Measurements from ENCODE around the gene EMX1.
"Not testable (repeated sequence)": the region's sequence is repeated elsewhere in the genome, so short reads cannot be mapped to it uniquely, and the experiment has no call there.

Gene EMX1

DNA sequence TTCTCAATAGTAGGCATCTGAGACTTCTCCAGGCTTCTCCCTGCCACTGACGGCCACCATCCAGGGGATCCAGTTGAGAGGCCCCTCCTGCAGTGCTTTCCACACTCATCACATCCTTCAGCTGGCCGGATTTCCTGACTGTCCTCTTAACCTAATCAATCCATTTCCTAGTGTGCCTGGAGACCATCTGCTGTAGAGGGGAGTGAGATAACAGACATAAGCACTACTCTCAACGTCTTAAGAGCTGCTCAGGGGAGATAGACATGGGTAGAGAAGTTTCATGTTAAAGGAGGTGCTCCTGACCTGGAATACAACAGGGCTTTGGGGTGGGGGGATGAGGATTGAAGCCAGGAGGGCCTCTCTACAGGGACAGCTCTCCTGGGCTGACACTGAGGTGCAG is 15.9 kb upstream of the EMX1 start:
- DNase-seq, result no peak

DNA sequence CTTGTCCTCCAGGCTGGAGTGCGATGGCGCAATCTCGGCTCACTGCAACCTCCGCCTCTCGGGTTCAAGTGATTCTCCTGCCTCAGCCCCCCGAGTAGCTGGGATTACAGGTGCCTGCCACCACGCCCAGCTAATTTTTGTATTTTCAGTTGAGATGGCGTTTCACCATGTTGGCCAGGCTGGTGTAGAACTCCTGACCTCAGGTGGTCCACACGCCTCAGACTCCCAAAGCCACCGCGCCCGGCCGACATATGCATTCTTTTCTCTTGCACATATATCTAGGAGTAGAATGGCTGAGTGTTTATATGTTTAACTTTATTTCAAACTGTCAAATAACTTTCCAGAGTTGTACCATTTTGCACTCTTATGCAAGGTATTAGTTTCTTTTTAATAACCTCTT is 9.9 kb upstream of the EMX1 start:
- DNase-seq, result not testable (repeated sequence)

DNA sequence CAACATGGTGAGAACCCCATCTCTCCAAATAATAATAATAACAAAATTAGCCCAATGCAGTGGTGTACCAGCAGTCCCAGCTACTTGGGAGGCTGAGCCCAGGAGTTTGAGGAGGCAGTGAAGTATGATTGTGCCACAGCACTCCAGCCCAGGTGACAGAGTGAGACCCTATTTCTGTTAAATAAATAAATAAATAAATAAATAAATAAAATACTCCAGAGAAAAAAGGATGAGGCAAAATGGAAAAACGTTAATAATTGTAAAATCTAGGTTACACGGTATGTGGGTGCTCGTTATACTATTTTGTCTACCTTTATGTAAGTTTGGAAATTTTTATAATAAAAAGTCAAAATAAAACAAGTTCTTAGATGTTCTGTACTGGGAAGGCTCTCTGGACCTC is 8.6 kb upstream of the EMX1 start:
- no peak for DNase-seq

DNA sequence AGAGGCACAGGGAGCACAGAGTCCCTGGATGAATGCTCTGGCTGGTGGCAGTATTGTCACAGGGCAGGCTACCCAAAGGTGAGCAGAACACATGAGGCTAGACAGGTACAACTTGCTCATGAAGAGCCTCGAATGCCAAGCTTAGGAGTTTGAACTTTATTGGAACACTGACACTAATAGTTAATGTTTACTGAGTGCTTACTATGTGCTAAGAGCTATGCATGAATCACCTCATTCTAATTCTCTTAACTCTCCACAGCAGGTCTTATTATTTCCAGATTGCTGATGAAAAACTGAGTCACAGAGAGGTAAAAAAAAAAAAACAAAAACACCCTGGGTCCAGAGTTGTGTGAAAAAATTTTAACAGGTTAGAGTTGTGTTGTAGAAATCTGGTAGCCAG is 6.1 kb upstream of the EMX1 start:
- no peak for DNase-seq

DNA sequence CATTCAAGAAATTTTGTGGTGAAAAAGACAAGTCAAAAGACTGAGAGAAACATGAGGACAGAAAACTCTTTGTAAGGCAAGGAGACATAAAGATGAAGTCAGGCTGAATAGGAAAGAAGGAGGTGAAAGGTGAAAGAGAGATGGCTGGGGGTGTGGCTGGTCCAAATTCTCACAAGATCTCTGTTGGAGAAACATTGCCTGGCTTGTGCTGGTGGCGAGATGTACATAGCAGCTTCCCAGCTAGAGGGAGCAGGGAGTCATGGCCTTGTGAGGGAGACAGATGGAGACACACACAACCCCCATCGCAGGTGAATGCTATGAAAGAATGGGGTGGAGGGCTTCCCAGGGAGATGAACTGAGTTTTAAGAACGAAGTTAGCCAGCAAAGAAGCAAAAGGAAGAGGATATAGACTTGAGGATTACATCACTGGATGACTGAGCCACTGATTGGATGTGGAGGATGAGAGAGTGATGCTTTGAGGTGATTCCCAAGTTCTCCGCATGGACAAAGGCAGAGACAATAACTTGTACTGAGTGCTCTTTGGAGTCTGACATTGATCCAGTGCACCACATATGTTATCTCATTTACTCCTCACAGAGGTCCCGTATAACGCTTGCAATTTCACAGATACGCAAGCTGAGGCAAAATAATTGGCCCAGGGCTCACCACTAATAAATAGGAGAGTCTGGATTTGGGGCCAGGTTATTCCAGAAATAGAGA is 3.7 kb upstream of the EMX1 start:
- DNase-seq, result peak; percentile 17

DNA sequence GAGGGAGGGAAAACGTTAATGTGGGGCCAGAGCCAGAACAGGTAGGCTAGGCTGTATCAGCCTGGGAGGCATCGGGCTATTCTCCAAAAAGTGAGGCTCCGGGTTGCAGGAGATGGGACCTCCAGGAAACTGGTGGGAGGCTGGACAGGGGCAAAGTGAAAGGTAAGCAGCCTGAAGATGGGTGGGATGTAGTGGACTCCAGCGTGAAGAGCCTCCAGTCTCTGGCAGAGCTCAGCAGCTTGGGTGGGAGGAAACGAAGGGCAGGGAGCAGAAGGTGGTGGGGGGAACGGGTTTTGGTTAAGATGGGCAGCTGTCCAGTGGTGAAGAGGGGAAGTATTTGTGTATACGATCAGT is 3.1 kb upstream of the EMX1 start:
- no peak for DNase-seq

DNA sequence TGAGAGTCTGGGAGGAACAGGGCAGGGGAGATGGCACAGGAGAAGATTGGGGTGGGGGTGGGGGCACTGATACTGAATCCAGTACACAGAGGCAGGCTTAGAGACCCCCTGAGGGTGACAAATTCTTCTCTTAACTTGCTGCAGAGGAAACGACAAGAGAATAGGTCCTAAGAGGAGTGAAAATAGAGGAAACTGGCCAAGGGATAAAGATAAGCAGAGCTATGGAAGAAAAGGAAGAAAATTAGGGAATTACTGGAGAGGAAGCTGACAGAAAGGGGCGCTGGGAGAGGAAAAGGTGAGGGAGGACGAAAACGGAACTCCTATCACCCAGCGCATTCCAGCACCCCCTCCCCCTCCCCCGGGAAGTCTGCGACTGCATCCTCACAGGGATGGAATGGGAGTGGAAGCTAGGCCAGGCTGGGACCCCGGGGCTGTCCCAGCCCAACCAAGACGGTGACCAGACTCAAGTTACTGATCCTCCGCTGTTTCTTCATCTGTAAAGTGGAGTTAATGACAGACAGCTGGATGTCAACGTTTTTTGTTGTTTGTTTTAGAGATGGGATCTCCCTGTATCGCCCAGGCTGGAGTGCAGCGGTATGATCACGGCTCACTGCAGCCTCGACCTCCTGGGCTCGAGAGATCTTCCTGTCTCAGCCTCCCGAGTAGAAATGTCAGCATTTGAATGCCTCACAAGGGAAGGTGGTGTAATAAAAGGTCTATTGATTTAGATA is 2.6 kb upstream of the EMX1 start:
- DNase-seq, result no peak

DNA sequence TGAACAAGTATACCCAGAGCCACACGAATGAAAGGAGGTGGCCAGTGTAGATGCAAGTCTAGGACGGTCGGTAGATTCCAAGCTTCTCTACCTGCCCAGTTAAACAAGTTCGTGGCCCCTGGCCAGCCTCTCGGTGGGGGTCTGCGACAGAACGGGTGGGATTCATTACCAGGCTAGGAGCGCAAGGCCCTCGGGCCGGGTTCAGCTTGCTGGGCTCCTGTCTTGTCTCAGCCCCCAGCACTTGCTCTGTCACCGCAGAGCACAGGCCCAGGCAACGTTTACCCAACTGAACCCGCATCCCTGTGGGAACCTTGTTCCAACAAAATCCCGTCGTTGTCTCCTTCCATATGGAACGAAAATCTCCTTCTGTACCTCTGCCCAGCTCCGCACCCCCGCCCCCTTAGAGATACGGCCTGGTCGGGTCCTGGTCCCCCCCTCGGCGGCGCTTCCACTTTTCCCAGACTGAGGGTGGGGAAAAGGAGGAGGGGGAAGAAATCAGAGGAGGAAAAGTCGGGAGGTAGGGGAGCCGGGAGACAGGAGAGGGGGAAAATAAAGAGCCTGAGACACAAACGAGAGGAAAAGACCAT is 1.9 kb upstream of the EMX1 start:
- no peak for DNase-seq

DNA sequence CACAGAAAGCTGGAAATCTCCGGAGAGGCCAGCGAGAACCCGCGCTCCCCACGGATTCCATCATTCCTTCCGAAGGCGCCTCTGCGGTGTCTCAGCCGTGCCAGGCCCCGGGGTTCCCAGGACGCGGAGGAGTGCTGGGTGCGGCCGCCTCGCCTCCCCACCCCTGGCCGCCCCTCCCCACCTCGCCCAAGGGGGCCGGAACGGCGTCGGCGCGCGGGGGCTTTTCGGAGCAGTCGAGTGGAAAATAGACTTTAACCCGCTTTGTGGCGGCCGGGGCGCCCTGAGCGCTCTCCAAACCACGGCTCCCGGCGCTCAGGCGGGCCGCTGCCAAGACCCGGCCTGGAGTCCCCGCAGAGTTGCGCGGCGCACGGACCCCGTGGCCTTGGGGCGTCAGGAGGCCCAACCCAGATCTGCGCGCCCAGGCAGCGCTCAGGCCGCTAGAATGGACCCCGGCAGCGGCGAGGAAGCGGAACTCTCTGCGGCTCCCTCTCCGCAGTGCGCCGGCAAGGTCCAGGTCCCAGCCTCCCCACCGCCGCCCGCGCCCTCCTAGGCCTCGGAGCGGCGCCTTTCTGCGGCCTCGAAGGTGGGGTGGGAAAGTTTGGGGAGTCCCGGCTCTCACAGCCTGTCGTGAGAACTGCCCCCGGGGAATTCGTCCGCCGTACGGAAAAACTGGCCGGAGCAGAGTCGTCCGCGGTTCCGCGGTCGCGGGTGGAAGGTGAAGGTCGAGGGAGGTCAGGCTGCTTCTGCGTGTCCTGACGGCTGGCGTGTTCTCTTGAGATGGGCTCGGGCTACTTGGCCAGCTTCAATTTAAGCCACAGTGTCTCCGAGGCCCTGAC is 1.2 kb upstream of the EMX1 start:
- DNase-seq, result peak; percentile 52

DNA sequence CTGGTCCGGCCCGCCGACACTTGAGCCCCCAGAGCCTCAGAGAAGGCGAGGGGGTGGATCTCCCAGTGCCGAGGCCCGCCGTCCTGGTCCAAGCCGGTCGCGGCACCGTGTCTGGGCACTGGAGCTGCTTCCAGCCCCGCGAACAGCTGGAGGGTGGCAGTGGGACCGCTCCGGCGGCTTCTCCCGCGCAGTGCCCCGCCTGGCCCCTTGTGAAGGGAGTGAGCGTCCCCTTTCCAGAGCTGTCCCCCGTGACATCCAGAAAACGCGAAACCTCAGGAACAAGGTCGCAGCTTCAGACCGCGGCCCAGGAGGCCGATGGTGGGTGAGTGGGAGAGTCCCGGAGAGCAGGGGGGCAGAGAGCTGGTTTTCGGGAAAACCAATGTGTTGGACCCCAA is 579 bp upstream of the EMX1 start:
- DNase-seq, result no peak

DNA sequence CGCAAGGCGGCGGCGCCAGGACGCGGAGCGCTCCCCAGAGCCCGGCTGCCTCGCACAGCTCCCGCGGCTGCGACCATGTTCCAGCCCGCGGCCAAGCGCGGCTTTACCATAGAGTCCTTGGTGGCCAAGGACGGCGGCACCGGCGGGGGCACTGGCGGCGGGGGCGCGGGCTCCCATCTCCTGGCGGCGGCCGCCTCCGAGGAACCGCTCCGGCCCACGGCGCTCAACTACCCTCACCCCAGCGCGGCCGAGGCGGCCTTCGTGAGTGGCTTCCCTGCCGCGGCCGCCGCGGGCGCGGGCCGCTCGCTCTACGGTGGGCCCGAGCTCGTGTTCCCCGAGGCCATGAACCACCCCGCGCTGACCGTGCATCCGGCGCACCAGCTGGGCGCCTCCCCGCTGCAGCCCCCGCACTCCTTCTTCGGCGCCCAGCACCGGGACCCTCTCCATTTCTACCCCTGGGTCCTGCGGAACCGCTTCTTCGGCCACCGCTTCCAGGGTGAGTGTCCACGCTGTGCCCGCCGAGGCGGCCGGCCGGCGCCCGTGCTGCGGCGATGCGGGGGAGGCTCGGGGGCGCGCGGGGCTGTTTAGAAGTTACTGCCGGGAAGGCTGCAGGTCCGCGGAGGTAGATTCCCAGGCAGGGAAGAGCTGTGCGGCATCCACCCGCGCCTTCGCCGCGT is 696 bp downstream of the EMX1 start:
- peak; percentile 52 for DNase-seq

DNA sequence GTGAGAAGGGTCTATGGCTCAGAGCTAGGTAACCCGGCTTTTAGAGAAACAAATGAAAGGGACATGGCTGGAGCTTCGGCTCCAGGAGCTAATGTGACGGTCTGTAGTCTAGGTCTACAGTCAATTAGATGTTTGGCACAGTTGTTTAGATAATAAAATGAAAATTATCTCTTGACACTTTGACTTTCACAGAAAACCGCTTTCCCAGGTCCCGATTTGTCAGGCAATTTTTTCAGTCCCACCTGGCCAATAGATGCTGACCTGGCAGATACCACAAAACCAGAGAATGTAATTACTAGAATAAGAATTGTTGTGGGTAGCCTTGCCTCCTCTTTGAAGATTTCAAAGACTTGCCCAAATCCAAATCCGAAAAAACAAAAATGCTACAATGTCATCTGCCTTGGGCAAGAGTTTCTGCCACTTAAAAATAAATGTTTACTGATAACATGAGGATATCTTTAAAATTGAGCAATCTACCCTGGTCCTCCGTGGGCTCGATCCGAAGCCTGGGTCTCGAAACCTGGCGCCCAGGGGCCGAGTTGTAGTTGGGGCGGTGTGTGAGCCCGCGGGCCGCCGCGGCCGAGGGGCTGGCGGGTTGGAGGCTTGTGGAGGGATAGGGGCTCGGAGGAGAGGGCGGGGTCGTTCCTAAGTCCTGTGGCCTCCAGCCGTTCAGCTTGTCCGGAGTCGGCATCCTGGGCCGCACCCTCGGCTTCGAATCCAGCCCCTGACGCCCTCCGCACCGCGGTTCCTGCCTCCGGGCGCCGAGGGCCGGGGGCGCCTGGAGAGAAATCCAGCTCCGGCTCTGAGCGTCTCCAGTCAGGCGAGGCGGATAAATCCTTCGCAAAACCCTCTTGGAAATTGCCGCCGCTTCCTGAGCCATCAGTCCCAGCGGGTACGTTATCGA is 2.3 kb downstream of the EMX1 start:
- DNase-seq, result no peak

DNA sequence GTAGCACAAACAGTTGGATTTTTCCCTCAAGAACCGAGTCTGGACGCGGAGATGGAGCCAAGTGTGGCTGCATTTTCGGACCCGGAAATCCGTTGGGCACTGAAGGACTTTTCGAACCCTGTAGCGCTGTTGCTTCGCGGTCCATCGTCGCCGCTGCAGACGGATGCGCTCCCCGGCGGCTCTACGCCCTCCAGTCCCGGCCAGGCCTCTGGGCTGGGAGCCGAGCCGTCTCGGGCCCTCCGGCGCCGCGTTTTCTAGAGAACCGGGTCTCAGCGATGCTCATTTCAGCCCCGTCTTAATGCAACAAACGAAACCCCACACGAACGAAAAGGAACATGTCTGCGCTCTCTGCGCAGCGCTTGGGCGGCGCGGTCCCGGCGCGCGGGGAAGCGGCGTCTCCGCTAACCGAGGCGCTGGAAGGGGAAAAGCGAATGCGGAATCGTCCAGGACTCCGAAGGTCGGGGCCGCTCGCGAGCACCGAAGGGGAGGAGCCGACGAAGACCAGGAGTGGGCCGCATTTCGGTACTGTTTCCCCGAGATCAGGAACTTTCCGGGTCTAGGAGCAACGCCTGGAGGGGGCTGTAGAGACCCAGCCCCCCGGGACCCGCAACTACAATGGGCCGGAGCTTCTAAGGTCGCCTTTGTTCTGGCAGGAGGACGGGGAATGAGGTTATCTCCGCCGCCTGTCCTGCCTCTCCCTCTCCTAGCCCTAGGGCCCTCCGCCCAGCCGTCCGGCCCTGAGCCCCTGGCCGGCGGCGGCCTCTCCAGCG is 3.2 kb downstream of the EMX1 start:
- DNase-seq, result no peak

DNA sequence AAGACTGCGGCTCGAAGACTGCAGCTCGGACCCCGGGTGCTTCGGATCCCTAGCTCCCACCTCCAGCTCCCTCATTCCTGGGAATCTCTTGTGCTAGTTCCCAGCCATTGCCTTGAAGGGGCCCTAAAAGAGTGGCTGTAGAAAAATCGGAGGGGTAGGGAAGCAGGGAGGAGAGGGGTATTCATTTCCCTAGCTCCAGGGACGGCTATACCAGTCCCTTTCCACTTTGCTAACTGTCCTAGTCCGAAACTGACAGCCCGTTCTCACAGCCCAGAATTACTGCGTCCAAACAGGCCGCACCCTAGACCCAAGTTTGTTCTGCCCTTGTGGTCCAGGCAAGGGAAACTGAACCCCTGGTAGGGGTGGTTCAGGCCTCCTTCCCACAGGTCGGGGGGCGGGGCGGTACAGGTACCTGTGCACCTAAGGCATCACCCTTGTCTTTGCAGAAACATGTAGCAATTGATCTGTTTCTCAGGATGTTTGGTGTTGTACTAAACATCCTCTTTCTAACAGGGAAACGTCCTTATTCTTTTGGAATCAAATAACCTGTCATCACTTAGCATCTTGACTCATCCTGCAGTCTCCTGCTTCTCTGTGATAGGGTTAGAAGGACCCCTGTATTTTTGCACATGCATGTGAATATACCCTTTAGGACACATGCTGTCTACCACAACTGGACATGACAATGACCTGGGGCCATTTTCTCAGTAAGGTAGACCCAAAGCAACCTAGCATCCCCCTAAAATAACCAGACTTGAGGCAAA is 4.0 kb downstream of the EMX1 start:
- no peak for DNase-seq

DNA sequence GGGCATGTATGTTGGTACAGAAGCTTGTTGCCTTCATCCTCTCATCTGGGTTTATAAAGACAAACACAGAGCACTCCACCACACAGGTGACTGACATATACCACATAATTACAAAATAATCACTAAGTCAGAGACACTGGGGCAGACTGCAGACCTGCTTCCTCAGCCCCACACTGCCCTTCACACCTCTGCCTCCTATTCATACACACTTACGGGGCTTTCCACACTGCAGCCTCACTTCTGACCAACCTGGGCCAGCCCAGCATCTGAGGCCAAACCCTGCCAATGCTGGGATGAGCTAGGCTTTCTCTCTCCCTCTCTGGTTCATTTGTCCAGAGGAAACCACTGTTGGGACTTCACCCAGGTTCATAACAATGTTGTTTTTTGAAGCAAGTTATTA is 4.5 kb downstream of the EMX1 start:
- no peak for DNase-seq

DNA sequence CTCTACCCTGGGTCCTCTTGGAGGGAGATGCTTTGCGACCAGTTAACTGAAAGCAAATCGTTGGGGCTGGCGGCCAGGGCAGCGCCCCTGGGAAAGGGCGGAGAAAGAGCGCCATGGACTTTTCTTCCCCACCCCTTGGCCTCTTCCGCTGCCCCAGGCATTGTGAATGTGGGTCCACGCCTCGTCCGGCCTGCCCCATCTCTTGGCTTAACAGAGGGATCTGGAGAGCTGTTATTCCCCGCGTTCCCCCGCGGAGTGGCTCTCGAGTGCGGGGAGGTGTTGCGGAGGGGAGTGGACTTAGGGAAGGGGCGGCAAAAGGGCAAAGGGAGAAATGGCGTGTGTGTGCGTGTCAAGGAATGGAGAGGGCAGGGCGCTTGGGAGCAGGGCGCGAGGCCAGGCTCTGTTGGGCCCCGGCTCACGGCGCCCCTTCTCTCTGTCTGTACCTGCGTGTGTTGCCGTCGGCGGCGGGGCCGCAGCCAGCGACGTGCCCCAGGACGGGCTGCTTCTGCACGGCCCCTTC is 6.6 kb downstream of the EMX1 start:
- no peak for DNase-seq

DNA sequence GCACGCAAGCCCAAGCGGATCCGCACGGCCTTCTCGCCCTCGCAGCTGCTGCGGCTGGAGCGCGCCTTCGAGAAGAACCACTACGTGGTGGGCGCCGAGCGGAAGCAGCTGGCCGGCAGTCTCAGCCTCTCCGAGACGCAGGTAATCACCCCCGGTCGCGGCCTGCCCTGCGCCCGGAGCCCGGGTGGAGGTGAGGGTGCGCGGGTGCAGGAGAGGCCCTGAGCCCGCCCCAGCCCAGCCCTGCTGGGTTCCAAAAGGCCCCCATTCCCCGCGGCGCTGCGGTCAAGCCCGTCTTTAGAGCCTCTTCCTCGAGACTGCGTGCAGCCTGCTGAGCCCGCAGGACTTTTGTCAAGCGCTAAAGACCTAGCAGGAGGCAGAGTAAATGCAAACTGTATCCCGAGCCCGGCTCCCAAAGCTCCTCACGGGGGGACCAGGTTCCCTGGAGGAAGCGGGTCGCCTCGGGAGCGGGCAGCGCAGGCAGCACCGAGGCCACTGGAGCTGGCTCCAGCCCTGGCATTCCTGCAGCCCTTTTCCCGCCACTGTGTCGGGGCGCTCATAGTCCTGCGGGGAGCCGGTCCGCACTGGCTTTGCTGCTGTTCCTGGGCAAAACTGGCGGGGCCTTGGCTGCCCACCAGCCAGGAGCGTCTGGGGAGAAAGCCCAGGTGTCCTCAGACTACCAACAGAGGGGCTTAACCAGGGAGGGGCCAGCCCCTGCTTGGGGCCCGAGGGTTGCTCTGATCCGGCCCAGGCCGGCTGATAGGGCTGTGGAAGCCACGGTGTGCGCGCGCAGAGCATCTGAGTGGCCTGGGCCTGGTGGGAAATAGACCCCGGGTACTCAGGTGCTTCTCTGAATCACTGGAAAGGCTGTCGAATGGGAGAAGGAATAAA is 7.3 kb downstream of the EMX1 start:
- no peak for DNase-seq

DNA sequence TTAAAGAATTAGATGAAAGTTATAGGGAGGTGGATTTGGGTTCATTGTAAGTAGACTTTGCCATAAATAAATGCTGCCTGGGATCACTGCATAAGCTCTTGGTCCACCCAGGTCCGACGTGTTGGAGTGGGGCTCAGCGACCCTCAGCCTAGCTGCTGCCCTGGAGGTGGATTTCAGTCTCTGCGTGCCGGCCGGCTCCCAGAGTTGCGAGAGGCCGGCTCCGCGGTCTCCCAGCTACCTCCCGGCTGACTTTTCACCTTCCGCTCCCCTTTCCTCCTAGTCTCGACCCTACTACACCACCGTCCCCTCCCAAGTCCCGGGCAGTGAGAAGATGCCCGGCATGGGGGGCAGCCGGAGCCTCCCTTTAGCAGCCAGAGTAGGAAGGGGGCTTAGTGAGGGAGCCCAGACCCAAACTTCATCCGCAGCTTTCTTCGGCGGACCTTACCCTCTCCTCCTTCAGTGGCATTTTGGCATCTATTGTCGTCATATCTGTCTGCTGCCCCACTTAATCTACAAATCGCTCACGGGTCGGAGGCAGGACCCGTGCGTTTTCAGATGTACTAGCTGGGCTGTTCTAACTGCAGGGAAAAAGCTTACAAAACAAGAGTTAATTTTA is 8.1 kb downstream of the EMX1 start:
- DNase-seq, result no peak

DNA sequence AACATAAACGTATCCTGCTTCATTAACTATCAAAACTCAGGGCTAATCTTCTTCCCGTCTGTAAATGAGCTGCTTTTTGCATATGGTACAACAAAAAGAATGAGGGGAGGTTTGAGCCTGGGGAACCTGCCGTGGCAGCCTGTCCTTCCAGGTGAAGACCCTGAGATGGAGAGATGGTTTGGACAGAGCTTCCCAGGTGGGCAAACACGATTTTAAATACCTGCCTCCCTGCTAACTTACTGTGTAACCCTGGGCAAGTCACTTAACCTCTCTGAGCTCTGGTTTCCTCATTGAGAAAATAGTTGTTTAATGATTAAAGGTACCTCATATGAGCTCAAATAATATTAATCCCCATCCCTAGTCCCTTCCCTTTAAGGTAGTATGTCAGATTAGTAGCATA is 9.0 kb downstream of the EMX1 start:
- no peak for DNase-seq

Measured in DMS 273 treated with DMSO at 0.1 percent for 48 hours (cell line).